GM19467 (cell line): ENCODE results near the gene CADPS.

Experiments
- ATAC-seq: cut with Tn5 transposase; IDR thresholded peaks from one replicate; pipeline ENCODE4 v1.9.1; 2021; ENCODE audit warnings: mild to moderate bottlenecking, moderate library complexity; ENCODE audit not compliant: unreplicated experiment

CADPS gene

GRCh38 chr3:62874711-62875557 is at the start of gene CADPS:
Gene CADPS, minus strand, starts transcription at chr3:62875416. Its CDS starts 387 bp downstream, at chr3:62875029.
- no peak for ATAC-seq

- ATAC-seq = no peak
These were observed 47.9 kb upstream of the CADPS start for GRCh38 chr3:62923066-62923465.

GRCh38 chr3:62922326-62922725 is 47.1 kb upstream of the CADPS start:
- no peak for ATAC-seq

DNA sequence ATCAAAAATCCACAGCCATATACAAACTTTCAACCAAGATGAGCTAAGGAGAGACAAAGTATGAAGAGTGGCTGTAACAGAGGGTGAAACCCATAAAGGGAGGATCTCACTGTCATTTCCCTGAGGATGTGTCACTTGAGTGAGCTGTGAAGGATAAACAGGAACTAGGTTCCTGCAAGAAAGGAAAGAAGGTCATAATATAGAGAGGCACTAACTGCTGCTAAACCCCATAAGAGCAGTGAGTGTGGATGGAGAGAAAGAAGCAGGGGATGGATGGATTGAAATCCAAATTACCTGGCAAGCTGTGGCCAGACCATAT is 45.2 kb upstream of the CADPS start:
- ATAC-seq = no peak

GRCh38 chr3:62919784-62920465 is 44.7 kb upstream of the CADPS start:
- no peak for ATAC-seq

DNA sequence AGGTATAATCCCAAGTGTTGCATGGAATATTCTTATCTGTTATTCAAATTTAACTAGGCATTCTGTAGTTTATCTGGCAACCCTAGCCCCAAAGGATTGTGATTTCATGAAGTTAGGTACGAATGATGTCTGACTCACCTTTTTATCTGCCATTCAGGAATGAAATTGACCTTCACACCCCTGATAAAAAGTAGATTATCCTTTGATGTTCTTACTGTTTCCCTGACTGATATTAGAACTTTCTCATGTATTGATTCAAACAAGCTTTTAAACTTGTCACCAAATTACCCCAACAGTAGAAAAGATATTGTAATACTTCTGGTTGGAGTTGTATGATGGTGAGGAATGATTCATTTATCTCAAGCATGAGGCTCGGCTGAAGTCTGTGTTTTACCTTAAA is 43.6 kb upstream of the CADPS start:
- no peak for ATAC-seq

DNA sequence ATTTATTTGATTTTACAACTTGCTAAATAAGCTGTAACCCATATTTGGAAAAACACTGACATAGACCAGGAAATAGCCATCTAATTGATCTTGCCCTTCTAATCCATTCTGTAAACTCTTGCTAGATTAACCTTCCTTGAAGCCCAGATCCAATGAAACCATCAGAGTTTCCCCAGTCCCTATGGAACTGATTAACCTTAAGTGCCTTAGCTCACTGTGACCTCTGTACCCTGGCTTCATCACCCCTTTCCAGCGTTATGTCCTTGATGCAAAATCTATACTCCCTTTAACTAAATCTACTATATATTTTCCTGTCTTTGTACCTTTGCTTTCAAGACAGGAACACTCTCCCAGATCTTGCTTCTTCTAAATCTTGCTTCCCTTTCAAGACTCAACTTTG is 42.9 kb upstream of the CADPS start:
- ATAC-seq = no peak

DNA sequence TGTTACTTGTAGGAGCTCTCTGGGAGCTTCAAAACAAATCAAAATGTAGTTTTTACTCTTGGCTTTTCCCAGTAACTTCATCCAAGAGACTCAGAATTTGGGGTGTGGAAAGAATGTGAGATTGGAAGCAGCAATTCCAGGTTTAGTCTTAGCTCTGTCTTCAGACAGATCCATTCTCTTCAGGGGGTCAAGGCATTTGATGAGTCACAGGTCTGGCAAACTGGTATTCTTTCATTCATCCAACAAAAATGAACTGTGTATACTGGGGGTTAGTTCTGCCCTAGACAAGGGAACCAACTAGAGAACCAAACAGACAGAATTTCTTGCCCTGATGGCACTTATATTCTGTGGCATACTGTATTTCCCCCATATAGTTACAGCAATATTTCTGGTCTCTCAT is 36.3 kb upstream of the CADPS start:
- ATAC-seq = no peak

- ATAC-seq = no peak
These were observed 30.1 kb upstream of the CADPS start for GRCh38 chr3:62905331-62905730.

- ATAC-seq = no peak
These were observed 23.6 kb upstream of the CADPS start for GRCh38 chr3:62898530-62899496.

GRCh38 chr3:62895901-62896300 is 20.7 kb upstream of the CADPS start:
- no peak for ATAC-seq

- no peak for ATAC-seq
These were observed 17.7 kb upstream of the CADPS start for GRCh38 chr3:62892951-62893350.

DNA sequence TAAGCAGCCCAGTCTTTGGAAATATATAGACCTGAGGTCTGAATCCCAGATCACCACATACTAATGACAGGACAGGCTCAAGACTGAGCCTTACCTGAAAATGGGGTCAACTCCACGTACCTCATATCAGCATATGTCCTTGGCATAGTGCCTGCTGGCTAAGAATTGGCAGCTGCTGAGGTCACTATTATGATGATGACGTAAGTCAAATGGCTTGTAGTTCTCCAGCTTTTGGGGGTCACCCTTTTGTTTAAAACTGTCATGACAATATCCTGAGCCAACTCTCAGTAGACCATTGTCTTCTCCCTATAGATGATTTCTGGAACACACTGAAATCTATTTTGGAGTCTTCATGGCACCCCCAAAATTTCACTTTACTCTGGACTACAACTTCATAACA is 16.8 kb upstream of the CADPS start:
- no peak for ATAC-seq

DNA sequence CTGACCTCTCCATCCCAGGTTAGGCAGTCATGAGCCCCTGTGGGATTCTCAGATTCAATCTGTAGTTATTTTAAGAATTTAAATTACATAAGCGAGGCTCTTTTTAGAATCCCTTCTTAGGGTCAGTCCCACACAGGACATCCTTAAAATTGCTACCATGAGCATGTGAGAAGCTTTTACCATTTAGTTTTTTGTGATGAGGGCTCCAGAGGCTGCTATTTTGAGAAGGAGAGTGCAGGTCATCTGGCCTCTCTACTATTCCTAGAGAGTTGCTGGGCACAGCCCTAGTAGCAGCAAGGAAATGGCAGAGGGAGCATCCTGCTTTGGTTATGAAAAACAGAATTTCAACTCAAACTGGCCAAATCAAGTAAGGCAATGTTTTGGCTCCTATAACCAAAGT is 13.6 kb upstream of the CADPS start:
- ATAC-seq = no peak

DNA sequence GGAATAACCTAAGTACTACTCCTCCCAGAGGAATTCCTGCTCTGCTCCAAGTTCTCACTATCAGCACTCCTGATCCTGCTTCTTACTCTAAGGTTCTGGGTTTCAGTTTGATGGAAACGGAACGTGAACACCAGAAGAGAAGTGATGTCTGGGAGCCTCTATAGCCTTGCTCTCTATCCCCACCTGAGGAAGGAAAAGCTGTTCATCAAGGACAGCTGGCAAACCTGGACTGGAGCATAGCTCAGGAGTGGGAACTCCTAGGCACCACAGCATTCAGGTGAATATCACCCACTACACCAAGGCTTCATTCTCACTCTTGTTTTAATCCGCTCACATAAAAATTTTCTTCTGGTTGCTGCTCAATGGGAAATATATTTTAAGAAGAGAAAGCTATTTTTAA is 13.0 kb upstream of the CADPS start:
- ATAC-seq = no peak

DNA sequence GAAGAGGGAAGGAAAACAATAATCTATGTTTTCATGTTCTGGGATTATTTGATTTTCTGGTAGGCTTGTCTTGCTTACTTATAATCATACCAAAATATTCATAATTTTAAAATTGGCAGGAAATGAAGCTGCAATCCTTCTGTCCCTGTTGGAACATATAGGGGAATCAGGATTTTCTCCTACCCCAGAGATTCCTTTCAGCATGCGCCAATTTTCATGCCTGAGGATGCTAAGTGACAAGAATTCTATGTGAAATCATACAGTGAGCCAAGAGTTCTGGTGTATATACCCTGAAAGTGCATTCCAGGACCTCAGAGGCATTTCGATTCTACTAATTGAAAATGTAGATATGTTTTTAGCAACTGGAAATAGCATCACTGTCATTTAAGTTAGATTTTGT is 9.9 kb upstream of the CADPS start:
- no peak for ATAC-seq

DNA sequence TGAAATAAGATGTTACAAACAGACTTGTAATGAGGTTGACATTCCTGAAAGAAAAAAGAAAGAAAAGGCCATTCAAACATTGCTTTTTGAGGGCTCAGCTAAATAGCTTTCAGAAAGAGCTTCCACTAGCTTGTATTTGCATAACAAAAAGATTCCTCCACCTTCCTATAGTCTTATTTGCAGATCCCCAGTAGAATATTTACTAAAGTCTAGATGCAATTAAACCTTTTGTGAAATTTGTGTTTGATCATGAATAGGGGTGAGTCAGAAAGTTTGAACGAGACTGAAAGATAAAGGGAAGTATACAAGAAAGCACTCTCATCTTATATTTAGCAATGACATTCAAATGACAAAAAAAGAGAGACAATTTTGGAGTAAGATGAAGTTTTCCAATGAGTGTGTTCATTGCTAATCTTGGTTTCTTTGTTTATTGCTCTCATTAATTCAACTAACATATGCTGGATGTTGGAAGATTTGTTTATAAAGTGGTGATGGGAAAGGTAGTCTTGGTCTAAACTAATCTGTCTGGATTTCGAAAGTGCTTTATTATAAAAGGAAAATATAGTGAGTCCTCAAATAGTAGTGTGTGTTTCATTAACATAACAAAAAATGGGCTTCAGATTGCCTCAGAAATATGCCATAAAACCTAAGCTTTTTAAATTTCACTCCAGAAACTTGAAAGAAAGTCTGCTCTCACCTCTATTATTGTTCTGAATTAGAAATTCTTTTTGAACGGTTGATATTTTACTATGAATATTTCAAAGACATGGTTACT is 9.1 kb upstream of the CADPS start:
- ATAC-seq = no peak

- no peak for ATAC-seq
These were observed 7.5 kb upstream of the CADPS start for GRCh38 chr3:62882676-62883200.

DNA sequence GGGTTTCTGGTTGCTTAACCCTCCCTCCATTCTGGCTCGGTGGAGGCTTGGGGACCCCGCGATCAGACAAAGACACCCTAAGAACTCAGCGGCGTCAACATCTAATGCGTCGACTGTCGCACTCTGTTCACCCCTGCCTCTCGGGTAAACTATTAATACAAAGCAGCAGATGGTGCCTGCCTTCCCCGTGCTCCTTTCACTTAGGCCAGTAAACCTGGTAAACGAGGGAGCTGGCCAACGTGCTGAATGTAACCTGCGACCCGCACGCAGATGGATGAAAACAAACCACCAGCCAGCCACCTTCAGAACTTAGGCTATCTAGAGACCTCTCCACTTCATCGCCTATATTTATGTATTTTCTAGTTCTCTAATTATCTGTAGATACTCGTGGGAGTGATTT is 848 bp upstream of the CADPS start:
- no peak for ATAC-seq

DNA sequence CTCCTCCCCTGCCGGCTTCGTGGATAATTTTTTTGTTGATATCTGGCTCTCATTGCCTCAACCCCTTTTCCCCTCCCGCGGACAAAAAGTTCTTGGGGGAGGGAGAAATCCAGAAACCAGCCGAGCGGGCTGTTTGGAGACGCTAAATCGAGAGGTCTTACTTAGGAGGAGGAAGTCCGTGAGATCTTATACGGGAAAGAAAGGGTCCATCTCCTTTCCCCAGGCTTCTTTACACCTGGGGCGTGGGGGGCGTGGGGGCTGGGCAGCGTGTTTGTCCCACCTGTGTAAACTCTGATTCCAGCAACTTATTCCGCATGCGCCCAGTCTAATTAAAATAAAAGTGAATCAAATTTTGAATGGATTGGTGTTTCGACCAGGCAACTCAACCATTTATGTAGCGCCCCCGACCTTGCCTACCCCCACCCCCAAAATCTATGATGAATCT is 364 bp upstream of the CADPS start:
- no peak for ATAC-seq
